DMS 273 treated with DMSO at 0.1 percent for 48 hours (cell line): Measurements from ENCODE around the gene CDH23.

Experiments used
- DNase-seq: peaks from one replicate; lab custom pipeline; 2025; lab: John Stamatoyannopoulos, UW

Gene CDH23

DNA sequence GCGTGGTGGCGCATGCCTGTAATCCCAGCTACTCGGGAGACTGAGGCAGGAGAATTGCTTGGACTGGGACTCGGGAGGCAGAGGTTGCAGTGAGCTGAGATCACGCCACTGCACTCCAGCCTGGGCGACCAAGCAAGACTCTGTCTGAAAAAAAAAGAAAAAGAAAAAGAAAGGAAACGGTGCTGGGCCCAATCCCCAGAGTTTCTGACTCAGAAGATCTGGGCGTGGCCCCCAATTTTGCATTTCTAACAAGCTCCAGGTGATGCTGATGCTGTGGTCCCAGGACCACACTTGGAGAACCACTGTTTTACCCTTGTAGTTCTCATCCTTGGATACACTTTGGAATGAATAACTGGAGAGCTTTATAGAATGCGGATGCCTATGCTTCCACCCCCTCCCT lies 243.9 kb downstream of the CDH23 start:
- no peak for DNase-seq

DNA sequence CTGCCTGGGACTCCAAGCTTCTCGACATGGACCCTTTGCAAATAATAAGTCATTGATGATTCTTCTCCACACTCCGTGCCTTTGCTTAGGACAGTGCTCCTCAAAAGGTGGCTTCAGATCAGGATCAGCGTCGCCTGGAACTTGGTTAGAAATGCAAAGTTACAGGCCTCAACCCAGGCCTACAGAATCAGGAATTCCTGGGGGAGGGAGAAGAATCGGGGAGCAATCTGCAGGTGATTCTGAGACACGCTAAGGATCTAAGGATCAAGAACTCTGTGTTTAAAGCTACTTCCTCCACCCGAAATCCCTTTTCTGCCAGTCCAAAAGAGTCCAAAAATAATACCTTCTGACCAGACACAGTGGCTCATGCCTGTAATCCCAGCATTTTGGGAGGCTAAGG lies 244.7 kb downstream of the CDH23 start:
- no peak for DNase-seq

DNA sequence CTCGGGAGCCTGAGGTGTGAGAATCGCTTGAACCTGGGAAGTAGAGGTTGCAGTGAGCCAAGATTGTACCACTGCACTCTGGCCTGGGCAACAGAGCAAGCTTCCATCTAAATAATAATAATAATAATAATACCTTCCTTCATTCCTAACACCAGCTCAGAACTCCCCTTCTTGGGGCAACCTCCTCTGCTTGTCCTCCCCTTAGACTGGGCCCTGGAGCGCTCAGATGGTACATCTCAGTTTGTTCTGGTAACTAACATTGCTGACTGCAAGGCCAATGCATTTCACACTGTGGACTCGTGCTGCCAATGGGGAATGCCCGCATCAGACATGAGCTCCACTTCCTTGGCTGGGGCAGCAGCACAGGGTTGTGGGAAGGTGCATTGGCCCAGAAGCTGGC lies 245.3 kb downstream of the CDH23 start:
- DNase-seq, result no peak

DNA sequence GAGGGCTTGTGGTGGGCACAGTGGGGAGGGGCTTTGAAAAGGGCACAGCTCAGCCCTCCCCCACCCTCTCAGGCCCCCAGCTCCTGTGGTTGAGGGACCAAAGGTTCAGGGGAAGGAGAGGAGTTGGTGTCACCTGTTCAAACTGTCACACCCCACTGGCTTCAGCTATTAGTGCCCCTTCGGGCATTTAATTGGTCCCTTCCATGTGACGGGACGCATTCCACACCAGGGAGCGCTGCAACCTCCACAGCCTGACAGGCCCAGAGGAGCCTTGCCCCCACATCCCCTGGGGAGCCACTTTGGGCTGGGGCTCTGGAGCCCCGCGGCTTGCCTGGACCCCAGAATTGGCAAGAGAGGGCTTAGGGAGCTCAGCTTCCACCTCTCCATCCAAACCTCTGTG lies 247.2 kb downstream of the CDH23 start:
- DNase-seq, result no peak

DNA sequence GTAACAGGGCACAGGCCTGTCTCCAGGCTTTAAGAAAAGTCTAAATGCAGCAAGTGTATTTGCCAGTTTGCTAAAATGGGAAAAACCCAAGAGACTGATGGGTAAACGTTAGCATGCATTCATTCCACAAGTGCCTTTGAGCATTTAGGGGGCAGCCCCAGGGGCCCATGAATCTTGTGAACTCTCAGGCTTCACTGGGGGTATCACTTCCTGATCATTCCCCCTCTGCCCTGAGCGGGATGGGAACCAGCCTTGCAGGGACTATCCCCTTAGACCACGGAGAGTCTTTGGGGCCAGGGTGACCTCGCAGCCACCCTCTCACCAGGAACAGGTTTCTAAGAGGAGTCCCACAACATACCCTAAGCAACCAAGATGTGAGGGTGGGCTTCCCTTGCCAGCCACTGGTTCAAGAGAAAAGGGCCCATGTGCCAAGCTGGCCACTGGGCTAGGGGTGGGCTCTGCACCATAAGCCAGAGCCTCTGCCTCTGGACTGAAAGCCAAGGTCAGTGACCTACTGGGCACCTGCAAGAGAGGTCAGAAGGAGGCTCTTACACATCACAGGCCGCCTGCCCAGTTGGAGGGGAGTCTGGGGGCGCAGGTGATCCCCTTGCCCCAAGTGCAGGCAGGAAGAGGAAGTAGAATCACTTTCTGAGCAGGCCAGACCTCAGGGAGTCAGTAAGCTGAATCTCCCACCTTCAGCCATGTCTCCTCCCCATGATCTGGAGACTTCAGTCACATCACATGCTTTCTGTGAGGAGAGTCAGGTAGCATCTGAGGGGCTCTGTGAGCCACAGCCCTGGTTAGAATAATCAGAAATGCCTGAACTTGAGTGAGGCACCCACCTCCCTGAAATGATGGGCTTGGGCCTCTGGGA lies 247.8 kb downstream of the CDH23 start:
- no peak for DNase-seq

DNA sequence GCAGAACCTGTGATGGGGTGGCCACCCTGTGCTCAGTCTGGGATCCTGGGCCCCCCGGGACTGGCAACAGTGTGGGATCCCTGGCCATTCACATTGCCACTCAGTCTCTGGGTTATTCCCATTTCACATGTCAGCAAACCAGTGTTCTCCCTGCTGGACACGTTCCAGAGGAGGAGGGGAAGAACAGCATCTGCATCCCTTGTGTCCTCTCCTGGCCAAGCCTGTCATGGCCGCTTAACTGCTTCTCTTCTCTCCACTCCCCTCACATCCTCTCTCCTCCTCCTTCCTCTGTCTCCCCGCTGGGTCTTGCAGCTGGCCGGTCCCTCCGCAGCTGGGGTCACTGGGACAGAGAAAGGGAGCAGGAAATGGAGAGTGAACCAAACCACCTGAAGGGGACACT lies 248.5 kb downstream of the CDH23 start:
- DNase-seq, result no peak

DNA sequence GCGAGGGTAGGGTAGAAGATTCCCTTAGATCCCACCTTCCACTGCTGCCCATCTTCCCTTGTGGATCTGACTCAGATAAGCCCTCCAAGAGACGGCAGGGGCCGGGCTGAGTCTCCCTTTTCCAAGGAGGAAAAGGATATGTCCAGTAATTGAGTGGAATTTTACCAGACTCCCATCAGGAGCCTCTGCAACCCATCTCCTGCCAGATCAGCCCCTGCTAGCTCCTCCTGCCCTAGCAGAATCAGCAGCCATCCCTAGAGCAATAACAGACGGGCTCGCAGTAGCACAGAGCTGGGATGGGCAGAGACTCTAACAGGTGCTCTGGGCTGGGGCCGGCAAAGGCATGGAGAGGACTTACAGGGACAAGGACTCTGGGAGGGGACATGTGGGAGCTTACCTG lies 249.3 kb downstream of the CDH23 start:
- DNase-seq, result no peak

DNA sequence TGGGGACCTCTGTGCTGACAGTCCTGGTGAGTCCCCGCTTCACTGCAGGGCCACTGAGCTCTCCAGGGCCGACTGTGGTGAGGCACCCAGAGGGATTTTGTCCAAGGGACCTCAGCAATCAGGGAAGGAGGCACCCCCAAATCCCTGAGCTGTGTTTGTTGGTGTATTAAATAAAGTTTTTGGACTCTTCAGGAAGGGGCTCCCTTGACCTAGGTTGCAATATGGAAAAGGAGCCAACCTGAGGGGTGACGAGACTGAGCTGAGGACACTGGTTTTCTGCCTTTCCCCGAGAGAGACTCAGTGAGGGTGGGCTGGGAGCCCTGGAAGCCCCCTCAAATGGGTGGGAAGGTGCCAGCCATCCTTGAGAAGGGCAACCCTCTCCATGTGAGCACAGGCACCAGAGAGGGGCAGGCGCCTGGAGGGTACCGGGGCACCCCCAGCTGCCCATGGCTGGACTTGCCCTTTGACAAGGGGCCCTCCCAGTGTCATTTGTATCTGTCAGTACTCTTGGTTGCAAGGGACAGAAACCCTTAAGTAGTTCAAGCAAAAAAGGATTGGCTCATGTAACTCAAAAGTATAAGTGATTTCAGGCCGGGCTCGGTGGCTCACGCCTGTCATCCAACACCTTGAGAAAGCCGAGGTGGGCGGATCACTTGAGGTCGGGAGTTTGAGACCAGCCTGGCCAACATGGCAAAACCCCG lies 250.0 kb downstream of the CDH23 start:
- no peak for DNase-seq

DNA sequence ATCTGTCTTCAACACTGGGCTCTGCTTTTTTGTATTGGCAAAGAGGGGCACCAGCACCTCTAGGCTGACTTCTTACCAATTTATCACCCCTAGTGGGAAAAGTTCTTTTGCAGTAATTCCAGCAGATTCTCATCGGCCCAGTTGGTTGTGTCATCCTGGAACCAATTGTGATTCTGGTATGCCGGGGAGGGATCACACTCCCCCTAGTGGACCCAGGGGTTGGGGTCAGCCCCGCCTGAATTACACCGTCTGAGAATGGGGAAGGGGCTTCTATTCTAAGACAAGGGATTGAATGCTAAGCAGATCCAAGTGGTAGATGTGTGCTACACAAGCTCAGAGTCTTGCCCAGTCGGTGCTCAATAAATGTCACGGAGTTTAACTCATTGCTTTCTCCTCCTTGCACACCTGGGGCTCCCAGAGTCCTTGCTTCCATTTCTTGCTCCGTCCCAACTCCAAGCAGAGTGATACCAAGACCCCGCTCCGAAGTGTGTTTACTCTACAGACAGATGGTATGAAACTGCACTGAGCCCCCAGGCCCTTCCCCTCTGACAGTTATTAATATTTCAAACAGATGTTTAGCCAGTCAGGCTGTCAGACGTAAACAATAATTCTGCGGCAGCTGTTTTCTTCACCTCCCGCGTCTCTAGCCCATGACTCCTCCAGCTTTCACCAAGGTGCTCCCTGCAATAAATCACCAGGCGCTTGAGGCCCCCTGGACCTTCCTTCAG lies 251.0 kb downstream of the CDH23 start:
- DNase-seq, result no peak

DNA sequence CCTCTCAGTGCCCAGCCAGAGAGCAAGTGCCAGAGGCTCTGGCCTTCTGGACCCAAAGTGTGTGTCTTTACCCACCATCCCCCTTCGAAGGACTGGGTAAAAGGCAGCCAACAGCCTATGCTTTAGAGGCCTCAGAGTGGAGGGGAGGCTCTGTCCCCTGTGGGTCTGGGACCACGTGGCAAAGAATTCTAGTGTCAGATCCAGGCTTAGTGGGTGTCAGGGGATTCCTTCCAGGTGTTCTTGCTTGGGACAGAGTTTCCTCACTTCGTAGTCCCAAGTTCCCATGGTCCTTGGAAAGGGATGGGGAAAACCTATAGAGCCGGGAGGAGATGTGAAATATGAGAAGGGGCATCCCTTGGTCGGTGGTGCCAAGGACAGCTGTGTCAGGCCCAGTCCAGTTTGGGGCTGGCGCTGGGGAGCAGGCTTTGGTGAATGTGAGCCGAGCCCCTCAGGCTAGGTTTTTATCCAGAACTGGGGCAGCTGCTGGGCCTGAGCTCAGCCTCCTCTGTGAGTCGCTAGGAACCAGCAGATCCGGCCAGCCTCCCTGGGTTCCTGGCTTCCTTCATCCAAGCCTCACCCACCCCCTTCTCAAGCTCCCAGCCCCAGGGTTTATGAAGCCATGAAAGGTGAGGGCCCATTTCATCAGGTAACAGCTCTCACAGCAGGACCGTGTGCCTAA lies 251.7 kb downstream of the CDH23 start:
- no peak for DNase-seq

DNA sequence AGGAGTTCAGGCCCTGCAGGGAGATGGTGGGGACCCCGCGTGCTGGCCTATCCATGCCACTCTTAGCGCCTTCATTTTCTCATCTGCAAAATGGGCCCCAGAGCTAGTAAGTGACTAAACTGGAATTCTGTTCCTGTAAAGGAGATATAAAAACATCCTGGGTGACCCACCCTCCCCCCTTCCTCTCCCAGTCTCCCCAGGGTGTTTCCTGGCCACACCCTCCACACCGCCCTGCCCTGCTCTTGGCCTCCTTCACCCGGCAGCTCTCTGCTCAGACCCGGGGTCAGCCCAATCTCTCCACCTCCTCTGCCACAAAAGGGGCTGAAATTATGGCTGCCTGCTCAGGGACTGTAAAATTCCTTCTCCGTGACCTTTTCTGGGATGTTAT lies 252.2 kb downstream of the CDH23 start:
- DNase-seq, result no peak

DNA sequence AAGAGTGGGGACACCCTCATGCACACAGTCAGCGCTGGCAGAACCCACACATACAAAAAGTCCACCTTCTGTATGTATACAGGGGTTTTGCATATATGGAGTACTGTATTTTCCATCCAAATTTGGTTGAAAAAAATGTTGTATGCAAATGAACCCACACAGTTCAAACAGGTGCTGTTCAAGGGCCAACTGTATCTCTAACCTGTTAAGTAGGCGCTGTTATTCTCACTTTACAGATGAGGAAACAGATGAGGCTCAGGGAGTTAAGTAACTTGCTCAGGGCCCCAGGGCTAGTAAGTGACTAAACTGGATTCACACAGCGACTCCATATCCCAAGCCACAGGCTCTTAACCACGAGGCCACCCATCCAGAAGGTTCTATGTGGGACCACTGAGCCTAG lies 252.9 kb downstream of the CDH23 start:
- DNase-seq, result no peak

DNA sequence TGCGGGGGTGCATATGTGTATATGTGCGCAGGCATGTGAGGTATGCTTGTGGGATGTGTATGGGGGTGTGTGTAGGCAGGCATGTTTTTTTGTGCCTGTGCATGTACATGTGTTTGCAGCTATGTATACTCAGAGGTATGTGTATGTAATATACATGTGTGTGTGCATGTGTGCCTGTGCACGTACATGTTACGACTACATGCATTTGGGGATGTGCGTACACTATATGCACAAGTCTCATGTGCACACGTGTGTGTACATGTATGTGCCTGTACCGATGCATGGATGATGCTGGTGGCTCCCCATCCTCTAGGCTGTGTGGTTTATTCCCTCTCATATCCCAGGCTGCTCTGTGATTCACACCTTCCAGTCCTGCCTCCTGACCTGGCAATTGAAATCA lies 253.7 kb downstream of the CDH23 start:
- DNase-seq, result no peak

DNA sequence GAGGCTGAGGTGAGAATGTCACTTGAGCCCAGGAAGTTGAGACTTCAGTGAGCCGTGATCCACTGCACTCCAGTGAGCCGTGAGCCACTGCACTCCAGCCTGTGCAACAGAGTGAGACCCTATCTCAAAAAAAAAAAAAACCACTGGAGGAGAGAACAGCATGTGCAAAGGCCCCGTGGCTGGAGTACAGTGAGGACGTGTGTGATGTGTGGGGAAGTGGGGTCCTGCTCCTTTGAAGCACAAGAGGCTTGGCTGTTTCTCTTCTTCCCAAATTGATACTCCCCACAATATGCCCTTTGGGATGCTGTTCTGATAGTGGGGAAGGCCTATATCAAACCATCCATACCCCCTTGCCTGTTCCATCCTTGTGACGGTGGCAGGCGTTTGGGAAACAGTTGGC lies 254.7 kb downstream of the CDH23 start:
- no peak for DNase-seq

DNA sequence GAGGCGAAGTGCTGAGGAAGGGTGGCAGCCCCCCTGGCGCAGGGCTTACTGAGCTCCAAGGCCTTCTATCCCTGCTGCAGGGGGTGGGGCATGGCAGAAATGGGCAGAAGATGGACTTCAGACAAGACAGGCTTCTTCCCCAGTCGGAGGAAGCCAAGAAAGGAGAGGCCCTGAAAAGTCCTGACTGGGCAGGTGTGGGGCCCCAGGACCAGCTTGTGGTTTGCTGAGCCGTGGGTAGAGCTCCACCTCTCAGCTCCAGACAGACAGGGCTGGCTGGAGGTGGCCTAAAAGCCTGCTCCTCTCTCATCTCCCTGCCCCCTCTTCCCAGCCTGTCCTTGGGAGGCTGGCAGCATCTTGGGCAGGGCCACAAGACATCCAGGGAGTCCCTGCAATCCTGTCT lies 255.2 kb downstream of the CDH23 start:
- no peak for DNase-seq

DNA sequence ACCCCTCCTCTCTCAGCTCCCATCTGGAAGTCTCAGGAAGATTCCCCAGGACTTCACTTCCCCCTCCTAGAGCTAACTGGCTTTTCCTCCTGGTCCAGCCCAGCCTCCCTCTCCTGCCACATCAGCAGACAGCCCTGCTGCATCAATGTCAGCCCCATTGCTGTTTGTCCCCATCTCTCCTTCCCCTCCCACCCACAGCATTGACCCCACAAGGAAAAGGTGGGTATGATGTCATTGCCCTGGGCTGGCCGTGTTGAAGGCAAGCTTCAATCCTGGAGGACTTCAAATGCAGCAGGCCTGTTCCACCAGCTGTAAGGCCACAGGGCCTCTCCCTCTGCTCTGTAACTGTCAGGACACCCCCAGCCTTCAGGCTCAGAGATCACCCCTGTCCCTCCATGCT lies 256.3 kb downstream of the CDH23 start:
- DNase-seq, result no peak

DNA sequence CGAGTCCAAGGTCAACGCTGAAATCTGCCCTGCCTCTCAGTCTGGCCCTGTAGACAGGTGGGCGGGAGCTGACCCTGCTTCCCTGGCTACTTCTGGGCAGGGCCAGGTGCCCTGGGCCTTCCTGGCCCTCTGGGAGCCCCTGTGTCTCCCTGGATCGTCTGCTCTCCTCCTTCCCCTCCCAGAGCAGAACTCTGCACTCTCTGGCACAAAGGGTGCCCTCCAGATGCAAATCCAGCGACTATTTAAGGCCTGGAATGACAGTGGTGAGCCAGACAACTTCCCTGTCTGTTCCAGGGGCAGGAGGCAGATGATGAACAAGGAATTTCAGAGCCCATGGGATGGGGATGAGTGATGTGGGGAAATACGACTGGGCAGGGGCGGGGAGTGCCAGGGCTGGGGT lies 259.5 kb downstream of the CDH23 start:
- no peak for DNase-seq

DNA sequence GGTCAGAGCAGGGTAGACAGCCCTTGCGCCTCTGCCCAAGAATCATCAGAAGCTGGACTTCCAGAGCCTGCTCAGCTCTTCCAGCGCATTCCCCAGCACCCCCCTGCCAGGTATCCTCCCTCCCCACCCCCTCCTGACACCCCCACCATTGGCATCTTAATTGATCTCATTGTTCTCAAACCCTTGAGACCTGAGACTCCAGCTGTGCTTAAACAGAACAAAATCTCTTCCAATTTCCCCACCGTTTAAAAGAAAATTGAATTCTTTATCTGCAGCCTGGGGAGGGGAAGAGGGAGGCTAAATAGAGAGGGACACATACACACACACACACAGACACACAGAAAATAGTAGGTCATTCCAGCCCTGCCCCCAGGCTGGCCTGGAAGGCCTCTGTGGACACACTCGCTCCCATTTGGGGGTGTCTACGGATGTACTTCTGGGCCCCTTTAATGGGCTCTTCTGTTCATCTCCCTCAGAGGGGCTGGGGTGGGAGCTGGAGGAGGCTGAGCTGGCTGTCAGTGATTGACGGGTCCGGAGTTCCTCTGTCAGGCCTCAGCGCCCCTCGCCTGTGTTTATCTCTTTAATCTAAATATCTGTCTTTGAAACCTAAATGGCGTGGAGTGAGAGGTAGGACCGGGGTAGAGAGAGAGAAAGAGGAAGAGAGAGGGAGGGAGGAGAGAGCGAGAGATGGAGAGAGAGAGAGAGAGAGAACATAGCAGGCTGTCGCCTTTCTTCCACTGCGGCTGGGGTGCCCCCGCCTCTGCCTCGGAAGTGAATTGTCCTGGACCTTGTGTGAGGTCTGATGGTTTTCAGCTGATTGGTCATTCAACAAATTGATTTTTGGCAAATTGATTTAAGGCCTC lies 261.1 kb downstream of the CDH23 start:
- no peak for DNase-seq

DNA sequence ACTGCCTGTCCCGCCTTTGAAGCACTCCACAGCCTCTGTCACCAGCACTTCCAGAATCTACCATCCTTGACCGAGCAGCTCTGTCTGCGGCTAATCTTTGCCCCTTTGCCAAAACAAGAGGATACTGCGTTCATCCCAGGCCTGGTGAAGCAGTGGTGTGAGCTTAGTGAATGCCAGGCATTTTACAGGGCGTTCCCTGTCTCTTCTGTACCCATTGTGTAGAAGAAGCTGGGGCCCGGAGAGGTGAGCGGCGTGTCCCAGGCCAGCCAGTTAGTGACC lies 261.7 kb downstream of the CDH23 start:
- no peak for DNase-seq

DNA sequence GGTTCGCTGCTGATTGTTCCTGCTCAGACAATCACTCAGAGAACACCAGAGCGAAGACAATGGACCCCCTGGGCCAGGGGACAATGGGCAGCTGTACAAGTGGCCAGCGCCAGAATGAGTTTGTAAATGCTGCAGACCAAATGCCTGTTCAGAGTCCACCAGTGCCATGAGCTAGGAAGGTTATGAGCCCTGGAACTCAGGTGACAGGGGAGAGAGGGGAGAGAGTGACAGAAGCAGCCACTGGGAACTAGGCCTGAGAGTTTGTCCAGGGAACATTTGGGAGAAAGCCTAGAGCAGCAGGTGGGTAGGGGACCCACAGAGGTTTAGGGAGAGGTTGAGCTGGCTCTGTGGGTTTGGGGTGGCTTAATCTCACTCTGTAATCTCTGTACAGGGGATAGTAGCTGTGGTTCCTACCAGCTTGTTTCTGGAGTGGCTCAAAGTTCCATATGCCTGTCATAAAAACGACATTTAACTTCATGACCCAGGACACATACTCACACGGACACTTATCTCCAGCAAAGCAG lies 262.5 kb downstream of the CDH23 start:
- no peak for DNase-seq

DNA sequence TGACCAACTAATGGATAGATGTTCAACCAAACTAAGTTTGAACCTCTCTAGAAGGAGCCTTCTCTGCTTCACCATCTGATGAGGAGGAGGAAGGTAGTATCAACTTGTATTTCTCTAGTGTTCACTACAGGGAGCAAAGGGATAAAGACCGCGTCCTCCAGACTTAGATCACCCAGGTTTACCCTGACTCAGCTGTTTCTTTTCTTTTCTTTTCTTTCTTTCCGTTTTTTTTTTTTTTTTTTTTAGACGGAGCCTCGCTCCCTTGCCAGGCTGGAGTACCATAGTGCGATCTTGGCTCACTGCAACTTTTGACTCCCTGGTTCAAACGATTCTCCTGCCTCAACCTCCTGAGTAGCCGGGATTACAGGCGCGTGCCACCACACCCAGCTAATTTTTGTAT lies 263.0 kb downstream of the CDH23 start:
- no peak for DNase-seq

DNA sequence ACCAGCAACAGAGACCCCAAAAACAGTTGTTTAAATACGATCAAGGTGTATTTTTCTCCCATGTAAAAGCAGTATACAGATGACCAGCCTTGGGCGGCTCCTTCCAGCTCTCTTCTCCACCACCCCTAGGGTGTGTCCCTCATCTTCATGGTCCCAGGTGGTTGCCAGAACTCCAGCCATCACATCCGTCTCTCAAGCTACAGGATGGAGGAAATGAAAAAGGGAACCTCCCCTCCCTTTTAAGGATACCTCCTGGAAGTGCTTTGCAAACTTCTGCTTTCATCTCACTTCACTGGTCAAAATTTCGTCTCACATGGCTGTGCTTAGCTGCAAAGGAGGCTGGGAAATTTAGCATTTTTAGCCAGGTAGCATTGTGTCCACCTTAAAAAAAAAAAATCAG lies 263.6 kb downstream of the CDH23 start:
- no peak for DNase-seq
